ENCODE measurements around the gene P3H4.

The P3H4 gene

GRCh38 chr17:41821776-41822175 lies 10.0 kb upstream of the P3H4 start:
- DNase-seq, result no peak

- no peak for DNase-seq
Measured at GRCh38 chr17:41818024-41818423, 6.3 kb upstream of the P3H4 start.

GRCh38 chr17:41816637-41817320 lies 5.0 kb upstream of the P3H4 start:
- DNase-seq, result no peak

- no peak for DNase-seq
Measured at GRCh38 chr17:41814195-41814594, 2.4 kb upstream of the P3H4 start.

GRCh38 chr17:41813699-41814124 lies 2.0 kb upstream of the P3H4 start:
- no peak for DNase-seq

- no peak for DNase-seq
Measured at GRCh38 chr17:41813152-41813680, 1.5 kb upstream of the P3H4 start.

- peak; percentile 72 for DNase-seq
Measured at GRCh38 chr17:41812381-41813151, 817 bp upstream of the P3H4 start, which contains the start of gene FKBP10. TSS of gene FKBP10 (plus strand) at chr17:41813004. CDS start at chr17:41813035, 31 bp downstream.

GRCh38 chr17:41810659-41811548 lies 845 bp downstream of the P3H4 start:
- no peak for DNase-seq

GRCh38 chr17:41806685-41807445 lies 4.9 kb downstream of the P3H4 start:
- DNase-seq, result no peak

- no peak for DNase-seq
Measured at GRCh38 chr17:41803049-41804020, 8.4 kb downstream of the P3H4 start.

- peak; percentile 90 for DNase-seq
Measured at GRCh38 chr17:41801374-41802271, 10.1 kb downstream of the P3H4 start.

GRCh38 chr17:41800601-41801373 lies 11.0 kb downstream of the P3H4 start:
- no peak for DNase-seq

GRCh38 chr17:41799366-41799765 lies 12.4 kb downstream of the P3H4 start:
- DNase-seq, result no peak

GRCh38 chr17:41797377-41797776 lies 14.4 kb downstream of the P3H4 start:
- no peak for DNase-seq

- DNase-seq, result no peak
Measured at GRCh38 chr17:41796121-41796895, 15.4 kb downstream of the P3H4 start.

GRCh38 chr17:41794540-41794975 lies 17.2 kb downstream of the P3H4 start:
- no peak for DNase-seq

- DNase-seq, result no peak
Measured at GRCh38 chr17:41793784-41794539, 17.8 kb downstream of the P3H4 start.
